GM23338 (cell line): ENCODE measurements around the gene ROR1. TPM values are rescaled to one million over a fixed set of nuclear protein-coding genes. Genes with fewer than 3 reads are reported as not detected.
A peak's percentile ranks its signal among the peaks of the same experiment; 100 is the strongest.

Experiments used
- ATAC-seq: fragments of 200-7000 bp; cut with Tn5 transposase; 3 replicates; pipeline ENCODE4 v1.9.1; 2020
- DNase-seq: peaks from one replicate; pipeline ENCODE4 v3.0.0-alpha.2; 2015; ENCODE audit warnings: low spot score
- H2AFZ ChIP-seq: fragments of 200-600 bp; sonication (generic); 2 replicates; pipeline ENCODE4 v1.8.0; 2016; ENCODE audit warnings: antibody characterized with exemption, mild to moderate bottlenecking, moderate library complexity
- H3F3A ChIP-seq: fragments of 200-600 bp; sonication (generic); replicated peaks from 2 replicates; pipeline ENCODE4 v1.8.0; 2017; ENCODE audit warnings: antibody characterized with exemption, mixed run types, low read depth
- H3K27ac ChIP-seq: fragments of 200-600 bp; sonication (generic); 2 replicates; pipeline ENCODE4 v1.6.1; 2016; ENCODE audit warnings: low read depth
- H3K27me3 ChIP-seq: fragments of 200-600 bp; sonication (generic); 2 replicates; pipeline ENCODE4 v1.8.0; 2016; ENCODE audit warnings: mild to moderate bottlenecking, mixed run types, moderate library complexity; ENCODE audit not compliant: insufficient read depth
- H3K36me3 ChIP-seq: fragments of 200-600 bp; sonication (generic); 2 replicates; pipeline ENCODE4 v1.8.0; 2016; ENCODE audit warnings: mild to moderate bottlenecking; ENCODE audit not compliant: insufficient read depth
- H3K4me1 ChIP-seq: fragments of 200-600 bp; sonication (generic); 2 replicates; pipeline ENCODE4 v1.8.0; 2016; ENCODE audit warnings: mild to moderate bottlenecking, moderate library complexity; ENCODE audit not compliant: insufficient read depth
- H3K4me2 ChIP-seq: fragments of 200-600 bp; sonication (generic); 2 replicates; pipeline ENCODE4 v1.7.1; 2017; ENCODE audit warnings: mixed run types
- H3K4me3 ChIP-seq: fragments of 200-600 bp; sonication (generic); 2 replicates; pipeline ENCODE4 v1.6.1; 2016; ENCODE audit warnings: mixed run types
- H3K79me2 ChIP-seq: fragments of 200-600 bp; sonication (generic); replicated peaks from 2 replicates; pipeline ENCODE4 v1.8.0; 2017; ENCODE audit warnings: mild to moderate bottlenecking; ENCODE audit not compliant: insufficient read depth
- H3K9me2 ChIP-seq: fragments of 200-600 bp; sonication (generic); 2 replicates; pipeline ENCODE4 v1.8.0; 2017; ENCODE audit not compliant: insufficient read depth
- H4K20me1 ChIP-seq: fragments of 200-600 bp; sonication (generic); replicated peaks from 2 replicates; pipeline ENCODE4 v1.8.0; 2017; ENCODE audit warnings: mild to moderate bottlenecking; ENCODE audit not compliant: insufficient read depth
- H3K27ac Mint-ChIP-seq: 2 replicates; pipeline ENCODE4 v1.8.0; 2020; ENCODE audit warnings: inconsistent platforms, mild to moderate bottlenecking, moderate library complexity, mixed read lengths
- H3K27me3 Mint-ChIP-seq: 3 replicates; pipeline ENCODE4 v1.8.0; 2022; ENCODE audit warnings: low read depth, mild to moderate bottlenecking, moderate library complexity, mixed read lengths, inconsistent platforms; ENCODE audit not compliant: insufficient read depth, poor library complexity
- H3K36me3 Mint-ChIP-seq: 3 replicates; pipeline ENCODE4 v1.8.0; 2021; ENCODE audit warnings: low read depth, mild to moderate bottlenecking, inconsistent platforms, moderate library complexity, mixed read lengths
- H3K4me1 Mint-ChIP-seq: 3 replicates; pipeline ENCODE4 v1.8.0; 2020; ENCODE audit warnings: mild to moderate bottlenecking, inconsistent platforms, mixed read lengths
- H3K4me3 Mint-ChIP-seq: 3 replicates; pipeline ENCODE4 v1.8.0; 2021; ENCODE audit warnings: moderate library complexity, mild to moderate bottlenecking, inconsistent platforms, mixed read lengths
- H3K9me3 Mint-ChIP-seq: 3 replicates; pipeline ENCODE4 v1.8.0; 2020; ENCODE audit warnings: moderate library complexity, mild to moderate bottlenecking, inconsistent platforms, mixed read lengths
- ETS1 ChIP-seq: IDR thresholded peaks from 2 replicates; pipeline ENCODE4 v1.6.1; 2016; ENCODE audit warnings: antibody characterized with exemption
- EZH2 ChIP-seq: fragments of 200-600 bp; sonication (generic); IDR thresholded peaks from one replicate; pipeline ENCODE4 v1.8.0; 2017; ENCODE audit warnings: antibody characterized with exemption, mild to moderate bottlenecking, low read depth; ENCODE audit not compliant: unreplicated experiment
- EZH2phosphoT487 ChIP-seq: fragments of 200-600 bp; sonication (generic); IDR thresholded peaks from one replicate; pipeline ENCODE4 v1.8.1; 2018; ENCODE audit warnings: antibody characterized with exemption; ENCODE audit not compliant: unreplicated experiment
- JUNB ChIP-seq: IDR thresholded peaks from one replicate; pipeline ENCODE4 v1.6.1; 2016; ENCODE audit warnings: antibody characterized with exemption; ENCODE audit not compliant: unreplicated experiment
- NANOG ChIP-seq: IDR thresholded peaks from 2 replicates; pipeline ENCODE4 v1.6.1; 2016; ENCODE audit warnings: antibody characterized with exemption, borderline replicate concordance
- STAT1 ChIP-seq: IDR thresholded peaks from one replicate; pipeline ENCODE4 v1.6.1; 2016; ENCODE audit warnings: antibody characterized with exemption; ENCODE audit not compliant: unreplicated experiment
- ZNF114 ChIP-seq: fragments of 250-450 bp; sonication (Bioruptor Pico); IDR thresholded peaks from 2 replicates; pipeline ENCODE4 v1.5.0; 2020; ENCODE audit warnings: mild to moderate bottlenecking, moderate library complexity
- ZNF331 ChIP-seq: fragments of 250-450 bp; sonication (Bioruptor Pico); IDR thresholded peaks from 2 replicates; pipeline ENCODE4 v1.5.0; 2020; ENCODE audit warnings: low read depth, mild to moderate bottlenecking, moderate library complexity
- polyA plus RNA-seq: library from polyadenylated mRNA; unstranded; fragments of >200 nt; fragmentation: Nextera tagmentation; extraction: Ambion mirVana; gene quantifications from 2 replicates; pipeline ENCODE4 v1.2.1, GENCODE V29; 2016
- total RNA-seq: library from RNA; depleted of rRNA; stranded (reverse); fragments of >200 nt; shearing (Covaris generic); gene quantifications from 2 replicates; pipeline ENCODE4 v1.2.3, GENCODE V29; 2014
- TF ChIP-seq, protein P1 (sequence below): fragments of 250-450 bp; sonication (Bioruptor Pico); IDR thresholded peaks from 2 replicates; pipeline ENCODE4 v1.5.0; 2020; ENCODE audit warnings: mild to moderate bottlenecking, moderate library complexity
- TF ChIP-seq, protein P2 (sequence below), 2 experiments: fragments of 200-600 bp in 1 of 2; sonication (generic) in 1 of 2; conservative IDR thresholded peaks; 2 replicates each; pipeline versions ENCODE4 v1.5.1 to v1.6.1; 2016 to 2017; ENCODE audit warnings: antibody characterized with exemption in 2 of 2, low read depth in 2 of 2, mild to moderate bottlenecking in 2 of 2, moderate library complexity in 1 of 2

Gene ROR1
- total and polyA plus RNA-seq, 2 experiments from 2014 or later, result 59.7 to 96.0 TPM

DNA sequence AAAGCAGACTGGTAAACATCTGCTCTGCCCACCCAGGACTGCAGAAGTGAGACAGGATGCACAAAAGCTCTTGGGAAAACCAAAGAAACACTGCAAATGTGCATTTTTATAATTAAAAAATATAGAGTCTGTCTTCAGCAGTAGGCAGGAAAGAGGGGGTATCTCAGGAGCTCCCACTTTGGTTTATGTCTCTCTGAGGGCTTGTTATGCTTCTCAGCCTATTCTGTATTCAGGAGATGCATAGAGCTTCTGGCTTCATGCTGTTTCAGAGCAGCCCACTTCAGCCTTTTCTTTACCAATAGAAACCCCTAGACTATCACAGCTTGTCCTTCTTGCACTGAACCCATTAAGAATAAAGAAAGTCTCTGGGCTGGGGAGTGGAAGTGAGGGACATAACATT is 148.0 kb downstream of the ROR1 start:
- DNase-seq, result no peak
- no peak for TF ChIP-seq ETS1
- Histone ChIP-seq H3K27me3 (no peaks in the 10 kb centered on the region), H3K4me2 (no peak overlapping the region), H3K9me2 (no peaks in the 10 kb centered on the region), H3K79me2 (peaks cover 89% of the 10 kb centered on the region), H3K4me3 (no peak overlapping the region), H3K27ac (no peak overlapping the region), H3F3A (no peaks in the 10 kb centered on the region), H2AFZ (no peak overlapping the region), H3K4me1 (peaks cover 47% of the 10 kb centered on the region), H3K36me3 (no peaks in the 10 kb centered on the region), H4K20me1 (peaks cover 9% of the 10 kb centered on the region)
- peak; percentile 14; the same call in 2 of the 3 replicates for ATAC-seq
- peaks cover 4% of the 10 kb centered on the region for H3K27me3 Mint-ChIP-seq
- H3K36me3 Mint-ChIP-seq, result peaks cover 4% of the 10 kb centered on the region; the same call in 2 of the 3 replicates
- no peak overlapping the region for H3K4me3 Mint-ChIP-seq
- no peak overlapping the region for H3K27ac Mint-ChIP-seq
- peaks cover 65% of the 10 kb centered on the region for H3K4me1 Mint-ChIP-seq
- peaks cover 4% of the 10 kb centered on the region; the same call in 2 of the 3 replicates for H3K9me3 Mint-ChIP-seq

DNA sequence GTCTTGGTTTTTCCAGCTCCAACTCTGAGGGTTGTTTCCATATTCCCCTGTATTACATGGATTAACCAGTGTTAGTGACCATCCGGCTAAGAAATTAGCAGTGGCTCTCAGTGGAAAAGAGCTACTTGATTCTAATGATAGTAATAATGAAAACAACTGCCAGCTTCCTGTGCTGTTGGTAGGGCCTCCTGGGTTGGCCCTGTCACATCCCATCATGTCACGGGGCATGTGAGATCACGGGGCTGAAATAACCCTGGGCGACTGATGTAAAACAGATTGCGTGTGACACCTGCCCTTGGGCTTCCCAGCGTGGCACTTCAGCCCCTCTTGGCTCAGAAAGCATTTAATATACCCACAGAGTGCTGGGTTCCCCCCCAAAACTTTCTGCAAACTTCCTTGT is 149.0 kb downstream of the ROR1 start:
- Histone ChIP-seq H3K4me3 (no peak overlapping the region), H3K79me2 (peaks cover 86% of the 10 kb centered on the region), H3K9me2 (no peaks in the 10 kb centered on the region), H3F3A (no peaks in the 10 kb centered on the region), H3K4me2 (no peak overlapping the region), H4K20me1 (peaks cover 9% of the 10 kb centered on the region), H3K27me3 (no peaks in the 10 kb centered on the region), H3K27ac (peak overlapping the region; percentile 46; the same call in 1 of the 2 replicates), H3K4me1 (peaks cover 47% of the 10 kb centered on the region), H2AFZ (no peak overlapping the region), H3K36me3 (no peaks in the 10 kb centered on the region)
- H3K27ac Mint-ChIP-seq, result no peak overlapping the region; the same call in 1 of the 2 replicates
- H3K27me3 Mint-ChIP-seq, result peaks cover 4% of the 10 kb centered on the region
- H3K36me3 Mint-ChIP-seq, result peaks cover 4% of the 10 kb centered on the region; the same call in 2 of the 3 replicates
- ATAC-seq (no peak), DNase-seq (no peak)
- H3K4me1 Mint-ChIP-seq, result peaks cover 58% of the 10 kb centered on the region
- no peak overlapping the region for H3K4me3 Mint-ChIP-seq
- H3K9me3 Mint-ChIP-seq, result peaks cover 4% of the 10 kb centered on the region; the same call in 2 of the 3 replicates
- TF ChIP-seq ZNF331 (CRISPR knock-in tag) (no peak), ETS1 (no peak), EZH2 (no peak), STAT1 (no peak), NANOG (no peak), JUNB (no peak), ZNF114 (CRISPR knock-in tag) (no peak), EZH2phosphoT487 (no peak)
- TF ChIP-seq, protein P1, sequence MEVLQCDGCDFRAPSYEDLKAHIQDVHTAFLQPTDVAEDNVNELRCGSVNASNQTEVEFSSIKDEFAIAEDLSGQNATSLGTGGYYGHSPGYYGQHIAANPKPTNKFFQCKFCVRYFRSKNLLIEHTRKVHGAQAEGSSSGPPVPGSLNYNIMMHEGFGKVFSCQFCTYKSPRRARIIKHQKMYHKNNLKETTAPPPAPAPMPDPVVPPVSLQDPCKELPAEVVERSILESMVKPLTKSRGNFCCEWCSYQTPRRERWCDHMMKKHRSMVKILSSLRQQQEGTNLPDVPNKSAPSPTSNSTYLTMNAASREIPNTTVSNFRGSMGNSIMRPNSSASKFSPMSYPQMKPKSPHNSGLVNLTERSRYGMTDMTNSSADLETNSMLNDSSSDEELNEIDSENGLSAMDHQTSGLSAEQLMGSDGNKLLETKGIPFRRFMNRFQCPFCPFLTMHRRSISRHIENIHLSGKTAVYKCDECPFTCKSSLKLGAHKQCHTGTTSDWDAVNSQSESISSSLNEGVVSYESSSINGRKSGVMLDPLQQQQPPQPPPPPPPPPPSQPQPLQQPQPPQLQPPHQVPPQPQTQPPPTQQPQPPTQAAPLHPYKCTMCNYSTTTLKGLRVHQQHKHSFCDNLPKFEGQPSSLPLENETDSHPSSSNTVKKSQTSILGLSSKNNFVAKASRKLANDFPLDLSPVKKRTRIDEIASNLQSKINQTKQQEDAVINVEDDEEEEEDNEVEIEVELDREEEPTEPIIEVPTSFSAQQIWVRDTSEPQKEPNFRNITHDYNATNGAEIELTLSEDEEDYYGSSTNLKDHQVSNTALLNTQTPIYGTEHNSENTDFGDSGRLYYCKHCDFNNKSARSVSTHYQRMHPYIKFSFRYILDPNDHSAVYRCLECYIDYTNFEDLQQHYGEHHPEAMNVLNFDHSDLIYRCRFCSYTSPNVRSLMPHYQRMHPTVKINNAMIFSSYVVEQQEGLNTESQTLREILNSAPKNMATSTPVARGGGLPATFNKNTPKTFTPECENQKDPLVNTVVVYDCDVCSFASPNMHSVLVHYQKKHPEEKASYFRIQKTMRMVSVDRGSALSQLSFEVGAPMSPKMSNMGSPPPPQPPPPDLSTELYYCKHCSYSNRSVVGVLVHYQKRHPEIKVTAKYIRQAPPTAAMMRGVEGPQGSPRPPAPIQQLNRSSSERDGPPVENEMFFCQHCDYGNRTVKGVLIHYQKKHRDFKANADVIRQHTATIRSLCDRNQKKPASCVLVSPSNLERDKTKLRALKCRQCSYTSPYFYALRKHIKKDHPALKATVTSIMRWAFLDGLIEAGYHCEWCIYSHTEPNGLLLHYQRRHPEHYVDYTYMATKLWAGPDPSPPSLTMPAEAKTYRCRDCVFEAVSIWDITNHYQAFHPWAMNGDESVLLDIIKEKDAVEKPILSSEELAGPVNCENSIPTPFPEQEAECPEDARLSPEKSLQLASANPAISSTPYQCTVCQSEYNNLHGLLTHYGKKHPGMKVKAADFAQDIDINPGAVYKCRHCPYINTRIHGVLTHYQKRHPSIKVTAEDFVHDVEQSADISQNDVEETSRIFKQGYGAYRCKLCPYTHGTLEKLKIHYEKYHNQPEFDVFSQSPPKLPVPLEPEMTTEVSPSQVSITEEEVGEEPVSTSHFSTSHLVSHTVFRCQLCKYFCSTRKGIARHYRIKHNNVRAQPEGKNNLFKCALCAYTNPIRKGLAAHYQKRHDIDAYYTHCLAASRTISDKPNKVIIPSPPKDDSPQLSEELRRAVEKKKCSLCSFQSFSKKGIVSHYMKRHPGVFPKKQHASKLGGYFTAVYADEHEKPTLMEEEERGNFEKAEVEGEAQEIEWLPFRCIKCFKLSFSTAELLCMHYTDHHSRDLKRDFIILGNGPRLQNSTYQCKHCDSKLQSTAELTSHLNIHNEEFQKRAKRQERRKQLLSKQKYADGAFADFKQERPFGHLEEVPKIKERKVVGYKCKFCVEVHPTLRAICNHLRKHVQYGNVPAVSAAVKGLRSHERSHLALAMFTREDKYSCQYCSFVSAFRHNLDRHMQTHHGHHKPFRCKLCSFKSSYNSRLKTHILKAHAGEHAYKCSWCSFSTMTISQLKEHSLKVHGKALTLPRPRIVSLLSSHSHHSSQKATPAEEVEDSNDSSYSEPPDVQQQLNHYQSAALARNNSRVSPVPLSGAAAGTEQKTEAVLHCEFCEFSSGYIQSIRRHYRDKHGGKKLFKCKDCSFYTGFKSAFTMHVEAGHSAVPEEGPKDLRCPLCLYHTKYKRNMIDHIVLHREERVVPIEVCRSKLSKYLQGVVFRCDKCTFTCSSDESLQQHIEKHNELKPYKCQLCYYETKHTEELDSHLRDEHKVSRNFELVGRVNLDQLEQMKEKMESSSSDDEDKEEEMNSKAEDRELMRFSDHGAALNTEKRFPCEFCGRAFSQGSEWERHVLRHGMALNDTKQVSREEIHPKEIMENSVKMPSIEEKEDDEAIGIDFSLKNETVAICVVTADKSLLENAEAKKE (CRISPR knock-in tag), result no peak
- TF ChIP-seq, protein P2, sequence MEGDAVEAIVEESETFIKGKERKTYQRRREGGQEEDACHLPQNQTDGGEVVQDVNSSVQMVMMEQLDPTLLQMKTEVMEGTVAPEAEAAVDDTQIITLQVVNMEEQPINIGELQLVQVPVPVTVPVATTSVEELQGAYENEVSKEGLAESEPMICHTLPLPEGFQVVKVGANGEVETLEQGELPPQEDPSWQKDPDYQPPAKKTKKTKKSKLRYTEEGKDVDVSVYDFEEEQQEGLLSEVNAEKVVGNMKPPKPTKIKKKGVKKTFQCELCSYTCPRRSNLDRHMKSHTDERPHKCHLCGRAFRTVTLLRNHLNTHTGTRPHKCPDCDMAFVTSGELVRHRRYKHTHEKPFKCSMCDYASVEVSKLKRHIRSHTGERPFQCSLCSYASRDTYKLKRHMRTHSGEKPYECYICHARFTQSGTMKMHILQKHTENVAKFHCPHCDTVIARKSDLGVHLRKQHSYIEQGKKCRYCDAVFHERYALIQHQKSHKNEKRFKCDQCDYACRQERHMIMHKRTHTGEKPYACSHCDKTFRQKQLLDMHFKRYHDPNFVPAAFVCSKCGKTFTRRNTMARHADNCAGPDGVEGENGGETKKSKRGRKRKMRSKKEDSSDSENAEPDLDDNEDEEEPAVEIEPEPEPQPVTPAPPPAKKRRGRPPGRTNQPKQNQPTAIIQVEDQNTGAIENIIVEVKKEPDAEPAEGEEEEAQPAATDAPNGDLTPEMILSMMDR (conservative IDR thresholded peaks at IDR 0.05; ENCODE audit: low read depth in 2 of 2), result no peak
